IMR-90 (cell line): Measurements from ENCODE around the gene PLEKHG7. TPM values are rescaled to one million over a fixed set of nuclear protein-coding genes. Genes with fewer than 3 reads are reported as not detected.

Experiments
- ATAC-seq: fragments of 200-7000 bp; cut with Tn5 transposase; 2 replicates; pipeline ENCODE4 v1.9.1; 2020; ENCODE audit warnings: low read depth, mild to moderate bottlenecking, moderate library complexity
- BruUV-seq: library from RNA; stranded (reverse); fragments of 400-500 nt; replicated peaks from 2 replicates; lab custom pipeline; 2021; lab: Mats Ljungman, UMichigan
- CTCF ChIA-PET: fragments of 300-600 bp; formaldehyde crosslinking; extraction: SDS; loops from one replicate; lab custom pipeline; 2021; ENCODE audit warnings: antibody characterized with exemption; lab: Yijun Ruan, JAX
- POLR2A ChIA-PET: fragments of 300-600 bp; sonication (Branson Sonifier 250); formaldehyde crosslinking; loops from one replicate; lab custom pipeline; 2022; ENCODE audit warnings: antibody characterized with exemption; ENCODE audit not compliant: unreplicated experiment; lab: Charles Lee
- DNase-seq: peaks from one replicate; pipeline ENCODE4 v3.0.0; 2013
- H2AFZ ChIP-seq: replicated peaks from 2 replicates; pipeline ENCODE3; 2013; ENCODE audit warnings: low read length, mild to moderate bottlenecking; ENCODE audit not compliant: poor library complexity
- H2AK5ac ChIP-seq: 2 replicates; pipeline ENCODE4 v1.6.1; 2013; ENCODE audit warnings: low read depth, low read length, inconsistent platforms
- H2AK9ac ChIP-seq: replicated peaks from 2 replicates; pipeline ENCODE3; 2013; ENCODE audit warnings: mild to moderate bottlenecking, low read depth, low read length, moderate library complexity; ENCODE audit not compliant: poor library complexity
- H2BK120ac ChIP-seq: 2 replicates; pipeline ENCODE4 v1.6.1; 2013; ENCODE audit warnings: low read depth, low read length, inconsistent platforms
- H2BK15ac ChIP-seq: 3 replicates; pipeline ENCODE4 v1.6.1; 2013; ENCODE audit warnings: low read depth, low read length, inconsistent platforms
- H2BK20ac ChIP-seq: 2 replicates; pipeline ENCODE4 v1.6.1; 2013; ENCODE audit warnings: low read depth, mild to moderate bottlenecking, inconsistent platforms, low read length, moderate library complexity
- H2BK5ac ChIP-seq: 2 replicates; pipeline ENCODE4 v1.6.1; 2013; ENCODE audit warnings: mild to moderate bottlenecking, low read depth, low read length, inconsistent platforms; ENCODE audit not compliant: poor library complexity, severe bottlenecking
- H3K14ac ChIP-seq: replicated peaks from 2 replicates; pipeline ENCODE4 v1.6.1; 2013; ENCODE audit warnings: low read depth, low read length, inconsistent platforms
- H3K18ac ChIP-seq: 2 replicates; pipeline ENCODE4 v1.6.1; 2013; ENCODE audit warnings: low read depth, low read length, control low read depth
- H3K23ac ChIP-seq: 2 replicates; pipeline ENCODE4 v1.6.1; 2013; ENCODE audit warnings: low read depth, low read length, inconsistent platforms
- H3K27ac ChIP-seq: 2 replicates; pipeline ENCODE4 v1.5.1; 2013; ENCODE audit warnings: mild to moderate bottlenecking, control low read depth, low read length; ENCODE audit not compliant: insufficient read depth
- H3K27me3 ChIP-seq: 2 replicates; pipeline ENCODE4 v1.6.1; 2013; ENCODE audit warnings: low read length; ENCODE audit not compliant: control insufficient read depth, insufficient read depth
- H3K36me3 ChIP-seq: 2 replicates; pipeline ENCODE4 v1.6.1; 2013; ENCODE audit warnings: low read length, mixed read lengths; ENCODE audit not compliant: control insufficient read depth, insufficient read depth
- H3K4ac ChIP-seq: 2 replicates; pipeline ENCODE4 v1.6.1; 2013; ENCODE audit warnings: low read depth, low read length, inconsistent platforms
- H3K4me1 ChIP-seq: 2 replicates; pipeline ENCODE4 v1.6.1; 2013; ENCODE audit warnings: low read length, mixed read lengths; ENCODE audit not compliant: control insufficient read depth, insufficient read depth
- H3K4me2 ChIP-seq: 2 replicates; pipeline ENCODE4 v1.6.1; 2013; ENCODE audit warnings: low read depth, mild to moderate bottlenecking, control low read depth, low read length, moderate library complexity
- H3K4me3 ChIP-seq: 2 replicates; pipeline ENCODE4 v1.5.1; 2013; ENCODE audit warnings: low read depth, mild to moderate bottlenecking, control low read depth, low read length, moderate library complexity; ENCODE audit not compliant: insufficient read depth
- H3K56ac ChIP-seq: 2 replicates; pipeline ENCODE4 v1.6.1; 2013; ENCODE audit warnings: low read length, inconsistent platforms; ENCODE audit not compliant: insufficient read depth; ENCODE audit errors: extremely low read depth
- H3K79me1 ChIP-seq, 2 experiments: 2 replicates each; pipeline ENCODE4 v1.6.1; 2013; ENCODE audit warnings: low read length in 2 of 2, inconsistent platforms in 1 of 2, low read depth in 1 of 2
- H3K9ac ChIP-seq: 2 replicates; pipeline ENCODE4 v1.6.1; 2013; ENCODE audit warnings: low read depth, low read length, control low read depth
- H3K9me1 ChIP-seq: 2 replicates; pipeline ENCODE4 v1.6.1; 2013; ENCODE audit warnings: low read length, inconsistent platforms; ENCODE audit not compliant: insufficient read depth
- H3K9me3 ChIP-seq: 2 replicates; pipeline ENCODE4 v1.6.1; 2013; ENCODE audit warnings: low read length; ENCODE audit not compliant: control insufficient read depth, insufficient read depth
- H4K20me1 ChIP-seq: 2 replicates; pipeline ENCODE4 v1.6.1; 2013; ENCODE audit warnings: low read length, inconsistent platforms; ENCODE audit not compliant: insufficient read depth
- H4K5ac ChIP-seq: 2 replicates; pipeline ENCODE4 v1.6.1; 2013; ENCODE audit warnings: mild to moderate bottlenecking, low read depth, low read length, control low read depth
- H4K8ac ChIP-seq, 2 experiments: 2 replicates each; pipeline ENCODE4 v1.6.1; 2013; ENCODE audit warnings: low read depth in 2 of 2, low read length in 2 of 2, control low read depth in 1 of 2, inconsistent platforms in 1 of 2
- H4K91ac ChIP-seq: 2 replicates; pipeline ENCODE4 v1.6.1; 2013; ENCODE audit warnings: low read depth, low read length, inconsistent platforms; ENCODE audit not compliant: insufficient read depth
- BHLHE40 ChIP-seq: fragments of 150-350 bp; IDR thresholded peaks from 2 replicates; pipeline ENCODE4 v1.6.1; 2016; ENCODE audit warnings: mild to moderate bottlenecking, low read depth, low read length
- CEBPB ChIP-seq: IDR thresholded peaks from 2 replicates; pipeline ENCODE4 v1.6.1; 2012; ENCODE audit warnings: low read depth, low read length, improper control_type of control experiment
- CHD1 ChIP-seq: IDR thresholded peaks from 2 replicates; pipeline ENCODE4 v1.6.1; 2012; ENCODE audit warnings: low read depth, low read length, improper control_type of control experiment
- CTCF ChIP-seq: conservative IDR thresholded peaks from 2 replicates; pipeline ENCODE4 v1.5.1; 2012; ENCODE audit warnings: mild to moderate bottlenecking, low read depth, low read length, improper control_type of control experiment
- ELK1 ChIP-seq: fragments of 150-350 bp; IDR thresholded peaks from 2 replicates; pipeline ENCODE4 v1.6.1; 2016; ENCODE audit warnings: low read depth, mild to moderate bottlenecking, low read length, moderate library complexity, borderline replicate concordance
- FOS ChIP-seq: fragments of 150-350 bp; IDR thresholded peaks from 2 replicates; pipeline ENCODE4 v1.6.1; 2016; ENCODE audit warnings: low read depth, low read length
- MAFK ChIP-seq: IDR thresholded peaks from 2 replicates; pipeline ENCODE4 v1.6.1; 2012; ENCODE audit warnings: low read depth, low read length, improper control_type of control experiment
- MAZ ChIP-seq: IDR thresholded peaks from 2 replicates; pipeline ENCODE4 v1.6.1; 2012; ENCODE audit warnings: low read depth, mild to moderate bottlenecking, low read length, improper control_type of control experiment, moderate library complexity, borderline replicate concordance
- MXI1 ChIP-seq: IDR thresholded peaks from 2 replicates; pipeline ENCODE4 v1.6.1; 2012; ENCODE audit warnings: low read depth, mild to moderate bottlenecking, low read length, moderate library complexity, borderline replicate concordance
- NFE2L2 ChIP-seq: fragments of 150-350 bp; IDR thresholded peaks from 2 replicates; pipeline ENCODE4 v1.6.1; 2016; ENCODE audit warnings: low read depth, mild to moderate bottlenecking, low read length
- POLR2A ChIP-seq: IDR thresholded peaks from 2 replicates; pipeline ENCODE4 v1.6.1; 2012; ENCODE audit warnings: mild to moderate bottlenecking, low read depth, low read length
- RAD21 ChIP-seq: IDR thresholded peaks from 2 replicates; pipeline ENCODE4 v1.6.1; 2012; ENCODE audit warnings: low read length, improper control_type of control experiment
- RCOR1 ChIP-seq: IDR thresholded peaks from 2 replicates; pipeline ENCODE4 v1.6.1; 2012; ENCODE audit warnings: mild to moderate bottlenecking, low read length, improper control_type of control experiment; ENCODE audit not compliant: insufficient replicate concordance
- RFX5 ChIP-seq: IDR thresholded peaks from 2 replicates; pipeline ENCODE4 v1.8.0; 2012; ENCODE audit warnings: low read depth, mild to moderate bottlenecking, low read length, moderate library complexity
- SMC3 ChIP-seq: fragments of 150-350 bp; IDR thresholded peaks from 2 replicates; pipeline ENCODE4 v1.6.1; 2016; ENCODE audit warnings: low read depth, mild to moderate bottlenecking, antibody characterized with exemption, low read length, moderate library complexity
- USF2 ChIP-seq: fragments of 150-350 bp; IDR thresholded peaks from 2 replicates; pipeline ENCODE4 v1.6.1; 2017; ENCODE audit warnings: mild to moderate bottlenecking, antibody characterized with exemption, low read length, low read depth
- WGBS, 2 experiments: methylation state at CpG; one replicate each; pipeline versions ENCODE4 v1.1.5 to v1.1.7; 2013; ENCODE audit warnings: missing lambda C conversion rate in 2 of 2; ENCODE audit not compliant: insufficient read length in 1 of 2; ENCODE audit errors: extremely low coverage in 2 of 2; 5-methylcytosine and 5-hydroxymethylcytosine counted together
- dilution Hi-C: fragments of 300-500 bp; cut with HindIII; formaldehyde crosslinking; loops from one replicate; pipeline ENCODE4 v1.14.3; 2018; ENCODE audit warnings: low sequenced_read_pairs; ENCODE audit not compliant: unreplicated experiment
- in situ Hi-C: fragments of 300-500 bp; cut with MboI; formaldehyde crosslinking; loops from 3 replicates; pipeline ENCODE4 v1.14.3; 2019; ENCODE audit warnings: low sequenced_read_pairs, inconsistent platforms, mixed read lengths
- intact Hi-C: fragments of 100-400 bp; cut with micrococcal nuclease; formaldehyde crosslinking; loops from 2 replicates; pipeline ENCODE4 v1.10.0; 2022
- polyA plus RNA-seq, 3 experiments: library from polyadenylated mRNA; depleted of rRNA; stranded (reverse); fragments of >200 nt; gene quantifications; 2 replicates each; pipeline ENCODE4 v1.2.3, GENCODE V29; 2012; ENCODE audit warnings: low replicate concordance in 1 of 3
- total RNA-seq: library from RNA; depleted of rRNA; stranded (reverse); fragments of >200 nt; gene quantifications from 2 replicates; pipeline ENCODE4 v1.2.3, GENCODE V29; 2012

PLEKHG7 gene
- total and polyA plus RNA-seq, 2 of the 4 experiments (the other 2 are of a cell fraction) = not detected

GRCh38 chr12:92658611-92659010, 44.2 kb upstream of the PLEKHG7 start:
- Histone ChIP-seq H3K9me1 (no peaks in the 10 kb centered on the region), H2AFZ (no peak overlapping the region), H3K18ac (no peak overlapping the region), H3K27me3 (no peaks in the 10 kb centered on the region; the same call in 1 of the 2 replicates), H3K56ac (no peak overlapping the region), H3K9ac (no peak overlapping the region), H2BK15ac (no peak overlapping the region), H3K14ac (no peak overlapping the region), H2BK5ac (no peak overlapping the region), H3K4ac (no peak overlapping the region), H2BK120ac (no peak overlapping the region), H4K8ac (no peak overlapping the region), H2AK5ac (no peak overlapping the region), H3K23ac (no peak overlapping the region), H4K91ac (no peak overlapping the region), H2BK20ac (no peak overlapping the region), H3K4me1 (no peaks in the 10 kb centered on the region), H3K4me2 (no peak overlapping the region), H4K5ac (no peak overlapping the region), H2AK9ac (no peak overlapping the region), H3K36me3 (no peaks in the 10 kb centered on the region), H4K20me1 (no peaks in the 10 kb centered on the region), H3K79me1 (no peaks in the 10 kb centered on the region), H3K27ac (no peak overlapping the region), H3K4me3 (no peak overlapping the region), H3K9me3 (no peaks in the 10 kb centered on the region)
- dilution Hi-C loops (no loop called here), in situ Hi-C loops (no loop called here), intact Hi-C loops (loop anchor here (10.0 kb wide), 1 partner anchor 844 kb away; no protein-coding TSS in a partner anchor)
- ChIA-PET POLR2A (no interaction called here), CTCF (interaction anchor here (1.2 kb wide), 1 partner anchor 1276 kb away, joined by 3 read pairs; no protein-coding TSS in a partner anchor)
- DNase-seq (no peak), ATAC-seq (no peak)
- no CpG with 5 or more reads among the region's 2 CpGs for WGBS, 2 experiments
- no TSS peak for BruUV-seq
- TF ChIP-seq CTCF = no peak
- TF ChIP-seq BHLHE40 = no peak
- TF ChIP-seq MAFK = no peak
- no peak for TF ChIP-seq CHD1
- no peak for TF ChIP-seq RAD21
- no peak for TF ChIP-seq USF2
- no peak for TF ChIP-seq FOS
- no peak for TF ChIP-seq SMC3
- no peak for TF ChIP-seq POLR2A
- TF ChIP-seq ELK1 = no peak
- TF ChIP-seq MAZ = no peak
- no peak for TF ChIP-seq RFX5
- TF ChIP-seq MXI1 = no peak
- no peak for TF ChIP-seq RCOR1
- no peak for TF ChIP-seq CEBPB
- no peak for TF ChIP-seq NFE2L2
